ENCODE measurements around the gene CAPS.

Gene CAPS

DNA sequence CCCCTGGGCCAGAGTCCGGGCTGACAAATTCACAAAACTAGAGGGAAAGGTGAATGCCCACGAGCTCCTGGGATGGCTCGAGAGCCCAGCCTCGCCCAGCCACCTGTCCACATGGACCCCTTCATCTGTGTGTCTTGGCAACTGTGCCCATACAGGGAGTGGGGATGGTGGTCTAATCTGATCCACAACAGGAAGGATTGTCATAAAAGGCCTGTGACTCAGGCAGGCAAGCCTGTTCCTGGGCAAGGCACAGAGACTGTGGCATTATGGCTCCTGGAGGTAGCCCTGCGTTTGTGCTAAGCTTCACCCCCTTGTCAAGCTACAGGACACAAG, 20.0 kb downstream of the CAPS start:
- no peak for TF ChIP-seq Cebpa-rat (IDR thresholded peaks at IDR 0.05)
- peaks cover 15 to 47% (median 45%) of the 10 kb centered on the region in 10 experiments for H3K4me1 ChIP-seq
- no peaks in the 10 kb centered on the region for H3K27me3 ChIP-seq
- no peak overlapping the region for H3K4me3 ChIP-seq
- peak overlapping the region in 3 of 11 experiments; percentile 14 to 31 (median 25); a peak in 4 of 22 replicates for H3K9ac ChIP-seq
- no peaks in the 10 kb centered on the region for H3K9me3 ChIP-seq (replicated peaks in 1 of 11)
- H3K27ac ChIP-seq, result no peak overlapping the region
- H3K4me2 ChIP-seq, result no peak overlapping the region
- peaks cover 64 to 93% (median 82%) of the 10 kb centered on the region in 11 experiments for H3K36me3 ChIP-seq
- H4K20me1 ChIP-seq, result peaks cover 51 to 98% (median 68%) of the 10 kb centered on the region in 11 experiments; a peak in 21 of 22 replicates

DNA sequence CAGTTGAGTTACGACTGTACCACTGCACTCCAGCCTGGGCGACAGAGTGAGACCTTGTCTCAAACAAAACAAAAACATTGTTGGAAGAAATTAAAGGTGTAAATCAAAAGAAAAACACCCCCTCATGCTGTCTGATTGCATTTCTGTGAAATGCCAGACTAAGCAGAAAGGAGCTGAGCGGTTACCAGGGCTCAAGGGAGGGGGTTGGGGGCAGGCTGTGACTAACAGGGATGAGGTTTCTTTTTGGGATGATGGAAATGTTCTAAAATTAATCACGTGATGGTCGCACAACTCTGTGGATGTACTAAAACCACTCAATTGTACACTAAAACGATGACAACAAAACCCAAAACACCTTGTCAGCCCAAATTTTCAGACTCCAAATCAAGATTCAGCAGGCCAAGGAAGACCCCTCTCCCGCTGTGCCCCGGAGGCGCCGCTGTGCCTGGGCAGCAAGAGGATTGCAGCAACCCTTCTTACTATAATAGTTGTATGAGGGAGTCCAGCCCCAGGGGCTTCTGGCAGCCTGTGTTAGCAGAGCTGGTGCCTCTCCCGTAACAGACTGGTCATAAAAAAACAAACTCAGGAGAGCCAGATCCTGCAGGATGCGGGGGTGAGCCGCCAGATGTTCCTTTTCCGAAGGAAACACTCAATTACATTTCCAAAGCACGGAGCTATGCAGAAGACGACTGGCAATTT, 20.9 kb downstream of the CAPS start:
- peak overlapping the region in 1 of 11 experiments; percentile 21; a peak in 1 of 22 replicates for H3K27ac ChIP-seq
- H3K4me1 ChIP-seq, result peaks cover 15 to 55% (median 53%) of the 10 kb centered on the region in 10 experiments
- H3K4me2 ChIP-seq, result peak overlapping the region in 5 of 11 experiments; percentile 16 to 93 (median 73); a peak in 7 of 22 replicates
- H3K27me3 ChIP-seq, result no peaks in the 10 kb centered on the region
- no peak overlapping the region for H3K4me3 ChIP-seq
- no peak for TF ChIP-seq Cebpa-rat (IDR thresholded peaks at IDR 0.05)
- peaks cover 56 to 99% (median 77%) of the 10 kb centered on the region in 11 experiments; a peak in 21 of 22 replicates for H4K20me1 ChIP-seq
- H3K9ac ChIP-seq, result peak overlapping the region in 5 of 11 experiments; percentile 5 to 44 (median 31); a peak in 7 of 22 replicates
- H3K36me3 ChIP-seq, result peaks cover 64 to 93% (median 82%) of the 10 kb centered on the region in 11 experiments
- H3K9me3 ChIP-seq (replicated peaks in 1 of 11), result no peaks in the 10 kb centered on the region

DNA sequence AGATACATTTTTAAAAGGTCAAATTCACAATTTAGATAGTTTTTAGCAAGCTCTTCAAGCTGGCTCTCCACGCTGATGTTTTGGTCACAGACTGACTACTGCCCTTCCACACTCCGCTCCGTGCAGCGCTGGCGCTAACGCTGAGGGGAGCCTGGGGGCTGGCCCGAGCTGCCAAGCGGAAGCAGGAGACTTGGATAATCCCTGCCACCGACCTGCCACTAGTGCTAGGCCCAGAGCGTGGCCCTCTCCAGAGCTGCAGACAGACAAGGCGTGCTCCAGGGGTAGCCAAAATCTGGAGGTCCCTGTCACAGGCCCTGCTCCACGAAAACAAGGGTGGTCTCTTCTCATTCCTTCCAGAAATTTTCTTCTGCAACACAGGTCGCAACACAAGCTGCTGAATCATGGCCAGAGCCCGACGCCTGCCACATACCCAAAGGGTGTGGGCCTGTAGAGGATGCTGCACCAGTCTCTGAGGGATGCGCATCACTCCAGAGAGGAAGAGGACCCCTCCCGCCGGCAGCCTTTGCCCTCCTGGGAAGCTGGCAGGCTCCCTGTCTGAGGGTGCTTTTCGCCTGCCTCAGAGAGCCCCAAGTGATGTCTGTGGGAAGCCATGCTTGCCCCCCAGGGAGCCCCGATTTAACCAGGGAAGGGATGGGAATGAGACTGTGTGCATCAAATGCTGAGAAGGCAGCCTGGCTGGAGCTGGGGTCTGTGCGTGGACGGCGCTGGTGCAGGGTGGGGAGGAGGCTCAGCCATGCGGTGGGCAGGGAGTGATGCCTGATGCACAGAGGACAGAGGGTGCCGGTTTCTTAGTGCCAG, 21.6 kb downstream of the CAPS start:
- Histone ChIP-seq H3K27ac (peak overlapping the region in 3 of 11 experiments; percentile 21 to 35 (median 34); a peak in 2 of 22 replicates), H3K9ac (peak overlapping the region in 6 of 11 experiments; percentile 5 to 67 (median 48); a peak in 8 of 22 replicates), H3K27me3 (no peaks in the 10 kb centered on the region), H3K36me3 (peaks cover 64 to 93% (median 82%) of the 10 kb centered on the region in 11 experiments), H3K9me3 (replicated peaks in 1 of 11) (no peaks in the 10 kb centered on the region), H3K4me3 (no peak overlapping the region), H3K4me1 (peaks cover 15 to 60% (median 58%) of the 10 kb centered on the region in 10 experiments), H3K4me2 (peak overlapping the region in 9 of 11 experiments; percentile 40 to 93 (median 73); a peak in 18 of 22 replicates), H4K20me1 (peaks cover 64 to 99% (median 81%) of the 10 kb centered on the region in 11 experiments; a peak in 21 of 22 replicates)
- TF ChIP-seq Cebpa-rat (IDR thresholded peaks at IDR 0.05), result no peak

DNA sequence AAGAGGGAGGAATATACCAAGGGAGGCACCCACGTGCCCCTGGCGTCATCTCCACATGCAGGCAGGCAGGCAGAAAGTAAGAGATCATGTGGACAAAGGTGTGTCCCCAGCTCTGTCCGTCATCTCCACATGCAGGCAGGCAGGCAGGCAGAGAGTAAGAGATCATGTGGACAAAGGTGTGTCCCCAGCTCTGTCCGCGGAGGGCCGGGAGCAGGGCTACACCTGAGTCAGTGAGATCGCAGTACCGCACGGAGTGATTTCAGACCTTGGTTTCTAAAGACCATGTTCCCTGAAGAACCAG, 22.2 kb downstream of the CAPS start:
- TF ChIP-seq Cebpa-rat (IDR thresholded peaks at IDR 0.05), result no peak
- no peak overlapping the region for H3K4me3 ChIP-seq
- H4K20me1 ChIP-seq, result peaks cover 69 to 99% (median 86%) of the 10 kb centered on the region in 11 experiments; a peak in 21 of 22 replicates
- H3K9ac ChIP-seq, result peak overlapping the region in 4 of 11 experiments; percentile 44 to 67 (median 54); a peak in 7 of 22 replicates
- H3K27me3 ChIP-seq, result no peaks in the 10 kb centered on the region
- peaks cover 64 to 93% (median 82%) of the 10 kb centered on the region in 11 experiments for H3K36me3 ChIP-seq
- H3K4me2 ChIP-seq, result peak overlapping the region in 9 of 11 experiments; percentile 40 to 93 (median 73); a peak in 18 of 22 replicates
- H3K9me3 ChIP-seq (replicated peaks in 1 of 11), result no peaks in the 10 kb centered on the region
- 0 out of 22 replicates have a peak overlapping the region, but pooled peaks of 2 of the 11 experiments have one; percentile 21 to 35 for H3K27ac ChIP-seq
- peaks cover 15 to 60% (median 58%) of the 10 kb centered on the region in 10 experiments for H3K4me1 ChIP-seq

DNA sequence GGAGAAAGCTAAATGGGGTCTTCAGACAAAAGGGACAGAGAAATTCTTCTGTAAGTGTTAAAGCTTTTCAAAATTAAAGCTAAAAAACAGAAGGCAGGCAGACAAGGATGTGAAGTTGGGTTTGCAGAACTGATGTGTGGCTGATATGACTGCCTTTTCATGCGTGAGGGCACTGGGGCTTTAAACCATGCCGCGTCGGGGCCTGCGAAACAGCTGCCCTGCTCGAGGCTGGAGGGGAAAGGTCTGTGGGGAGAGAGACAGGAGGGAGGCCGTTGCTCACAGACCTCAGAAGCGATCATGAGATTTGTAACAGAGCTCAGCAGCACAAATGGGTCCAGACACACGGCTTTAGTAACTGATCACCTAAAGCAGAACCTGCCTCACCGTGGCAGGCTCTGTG, 23.5 kb downstream of the CAPS start:
- Histone ChIP-seq H4K20me1 (peaks cover 83 to 100% (median 99%) of the 10 kb centered on the region in 11 experiments; a peak in 21 of 22 replicates), H3K4me1 (peaks cover 15 to 60% (median 58%) of the 10 kb centered on the region in 10 experiments)

DNA sequence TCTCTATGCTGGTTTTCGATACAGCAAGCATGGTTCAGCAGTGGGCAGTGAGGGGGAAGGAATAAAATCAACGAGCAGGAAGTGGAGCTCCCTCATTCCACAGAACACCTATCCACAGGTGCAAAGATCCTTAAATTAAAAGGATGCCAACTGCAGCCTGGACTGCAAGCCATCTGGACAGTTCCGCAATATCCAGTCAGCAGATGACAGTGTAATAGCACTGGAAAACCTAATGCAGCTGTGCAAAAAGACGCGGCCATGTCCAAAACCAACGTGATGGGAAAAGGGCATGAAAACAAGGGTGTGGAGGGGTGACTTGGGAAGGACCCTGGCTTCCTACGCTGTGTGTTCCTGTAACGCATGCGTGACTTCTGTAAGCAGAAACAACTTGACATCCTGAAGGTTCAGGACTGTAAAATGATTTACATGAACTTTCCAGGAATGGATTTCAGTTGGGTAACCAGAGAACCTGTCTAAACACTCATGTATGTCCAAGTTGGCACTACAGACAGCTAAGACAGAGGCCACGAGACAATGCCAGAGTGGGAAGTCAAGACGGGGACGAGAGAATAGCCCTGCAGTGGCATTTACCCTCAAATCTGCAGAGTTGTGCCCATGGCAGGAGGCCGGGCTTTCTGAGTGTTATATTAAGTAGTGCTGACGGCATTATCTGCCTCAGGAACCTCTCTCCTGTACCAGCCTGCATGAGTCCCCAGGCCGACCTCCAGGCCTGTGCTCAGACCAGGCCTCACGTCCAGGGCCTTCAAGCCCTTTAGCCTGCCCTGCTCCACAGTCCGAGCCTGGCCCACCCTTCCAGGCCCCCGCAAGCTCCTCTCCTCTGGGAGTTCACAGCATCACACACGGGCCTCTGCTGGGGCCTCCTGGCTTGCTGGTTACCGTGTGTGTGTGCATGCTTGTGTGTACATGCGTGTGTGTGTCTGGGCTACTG, 26.5 kb downstream of the CAPS start:
- Histone ChIP-seq H3K27me3 (no peaks in the 10 kb centered on the region), H3K4me2 (0 out of 22 replicates have a peak overlapping the region, but pooled peaks of 1 of the 11 experiments have one; percentile 92), H4K20me1 (peaks cover 85 to 100% (median 100%) of the 10 kb centered on the region in 11 experiments; a peak in 21 of 22 replicates), H3K4me3 (no peak overlapping the region), H3K27ac (no peak overlapping the region), H3K9me3 (replicated peaks in 1 of 11) (no peaks in the 10 kb centered on the region), H3K4me1 (peaks cover 28 to 74% (median 71%) of the 10 kb centered on the region in 10 experiments), H3K9ac (no peak overlapping the region; a peak in 1 of 22 replicates), H3K36me3 (peaks cover 46 to 93% (median 67%) of the 10 kb centered on the region in 11 experiments)
- no peak for TF ChIP-seq Cebpa-rat (IDR thresholded peaks at IDR 0.05)

More for the DNA sequence above, 23.5 kb downstream of the CAPS start:
- peak overlapping the region in 6 of 11 experiments; percentile 21 to 65 (median 44); a peak in 9 of 22 replicates for H3K27ac ChIP-seq
- no peak overlapping the region; a peak in 1 of 20 replicates for H3K4me3 ChIP-seq
- TF ChIP-seq Cebpa-rat (IDR thresholded peaks at IDR 0.05), result no peak
- H3K27me3 ChIP-seq, result no peaks in the 10 kb centered on the region
- H3K4me2 ChIP-seq, result peak overlapping the region; percentile 2 to 93 (median 73); a peak in 20 of 22 replicates
- H3K9ac ChIP-seq, result peak overlapping the region in 9 of 11 experiments; percentile 11 to 74 (median 38); a peak in 15 of 22 replicates
- no peaks in the 10 kb centered on the region for H3K9me3 ChIP-seq (replicated peaks in 1 of 11)
- peaks cover 63 to 93% (median 82%) of the 10 kb centered on the region in 11 experiments for H3K36me3 ChIP-seq

DNA sequence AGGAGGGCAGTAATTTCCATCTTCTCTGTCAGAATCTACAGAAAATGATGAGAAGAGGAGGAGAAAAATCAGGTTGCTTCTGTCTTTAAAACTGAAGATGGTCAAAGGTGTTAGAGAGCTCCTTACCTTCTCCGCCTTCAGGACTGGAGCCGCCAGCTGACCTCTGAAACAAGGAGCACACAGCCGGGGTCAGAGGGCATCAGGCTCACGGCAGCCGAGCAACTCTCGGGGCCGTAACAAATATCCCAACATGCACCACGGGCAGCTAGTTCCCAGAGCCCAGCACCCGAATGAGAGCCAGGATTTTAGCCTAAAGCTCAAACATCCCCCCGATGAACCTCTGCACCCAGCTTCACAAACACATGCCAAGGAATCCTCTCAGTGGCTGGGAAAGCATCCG, 27.6 kb downstream of the CAPS start:
- H4K20me1 ChIP-seq, result peaks cover 85 to 100% (median 100%) of the 10 kb centered on the region in 11 experiments; a peak in 21 of 22 replicates
- H3K27ac ChIP-seq, result no peak overlapping the region
- TF ChIP-seq Cebpa-rat (IDR thresholded peaks at IDR 0.05), result no peak
- 0 out of 22 replicates have a peak overlapping the region, but pooled peaks of 1 of the 11 experiments have one; percentile 1 for H3K9ac ChIP-seq
- peaks cover 39 to 74% (median 71%) of the 10 kb centered on the region in 10 experiments for H3K4me1 ChIP-seq
- no peak overlapping the region for H3K4me3 ChIP-seq
- no peaks in the 10 kb centered on the region for H3K27me3 ChIP-seq
- H3K9me3 ChIP-seq (replicated peaks in 1 of 11), result no peaks in the 10 kb centered on the region
- peaks cover 54 to 86% (median 69%) of the 10 kb centered on the region in 11 experiments for H3K36me3 ChIP-seq
- no peak overlapping the region for H3K4me2 ChIP-seq
